ENCODE measurements around the gene OR4K2.

The OR4K2 gene

DNA sequence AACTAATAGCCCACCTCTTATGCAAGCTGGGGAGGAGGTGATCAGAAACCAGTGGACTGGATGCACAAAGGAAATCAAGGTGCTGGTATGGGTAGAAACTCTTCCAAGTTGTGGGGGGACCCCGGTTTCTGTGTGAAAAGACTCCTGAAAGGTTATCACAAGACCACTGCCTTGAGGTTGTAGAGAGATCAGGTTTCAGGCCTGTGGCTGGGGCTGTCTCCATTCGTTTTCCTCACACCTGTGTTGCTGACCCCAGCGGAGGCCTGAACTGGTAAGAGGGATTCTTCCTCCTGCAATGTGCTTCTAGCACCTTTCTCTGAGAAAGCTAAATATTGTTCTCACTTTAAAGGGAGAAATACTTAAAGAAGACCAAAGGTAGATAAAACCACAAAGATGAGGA is 36.2 kb downstream of the OR4K2 start:
- no peaks in the 10 kb centered on the region for H3K4me1 ChIP-seq (ENCODE audit: low read length)
- no peaks in the 10 kb centered on the region for H3K36me3 ChIP-seq (replicated peaks; ENCODE audit: low read depth, low read length)
- no peaks in the 10 kb centered on the region for H3K9me3 ChIP-seq (ENCODE audit: insufficient read depth, low read length)
- H2AFZ ChIP-seq (ENCODE audit: low read depth, low read length) = no peak overlapping the region
- H3K4me3 ChIP-seq (ENCODE audit: low read length) = no peak overlapping the region
- no peaks in the 10 kb centered on the region for H3K27me3 ChIP-seq (ENCODE audit: low read depth, low read length)
- no peak for TF ChIP-seq EZH2phosphoT487 (IDR thresholded peaks at IDR 0.05; ENCODE audit: low read depth)
- TF ChIP-seq, protein P1, sequence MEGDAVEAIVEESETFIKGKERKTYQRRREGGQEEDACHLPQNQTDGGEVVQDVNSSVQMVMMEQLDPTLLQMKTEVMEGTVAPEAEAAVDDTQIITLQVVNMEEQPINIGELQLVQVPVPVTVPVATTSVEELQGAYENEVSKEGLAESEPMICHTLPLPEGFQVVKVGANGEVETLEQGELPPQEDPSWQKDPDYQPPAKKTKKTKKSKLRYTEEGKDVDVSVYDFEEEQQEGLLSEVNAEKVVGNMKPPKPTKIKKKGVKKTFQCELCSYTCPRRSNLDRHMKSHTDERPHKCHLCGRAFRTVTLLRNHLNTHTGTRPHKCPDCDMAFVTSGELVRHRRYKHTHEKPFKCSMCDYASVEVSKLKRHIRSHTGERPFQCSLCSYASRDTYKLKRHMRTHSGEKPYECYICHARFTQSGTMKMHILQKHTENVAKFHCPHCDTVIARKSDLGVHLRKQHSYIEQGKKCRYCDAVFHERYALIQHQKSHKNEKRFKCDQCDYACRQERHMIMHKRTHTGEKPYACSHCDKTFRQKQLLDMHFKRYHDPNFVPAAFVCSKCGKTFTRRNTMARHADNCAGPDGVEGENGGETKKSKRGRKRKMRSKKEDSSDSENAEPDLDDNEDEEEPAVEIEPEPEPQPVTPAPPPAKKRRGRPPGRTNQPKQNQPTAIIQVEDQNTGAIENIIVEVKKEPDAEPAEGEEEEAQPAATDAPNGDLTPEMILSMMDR (IDR thresholded peaks at IDR 0.05; ENCODE audit: low read depth, low read length) = no peak
- no peaks in the 10 kb centered on the region for H3K79me2 ChIP-seq (ENCODE audit: low read length)
- no peaks in the 10 kb centered on the region for H4K20me1 ChIP-seq (ENCODE audit: insufficient read depth, low read length)
- H3K27ac ChIP-seq (ENCODE audit: low read length) = no peak overlapping the region
- no peak overlapping the region for H3K4me2 ChIP-seq (ENCODE audit: low read length)
- H3K9ac ChIP-seq (ENCODE audit: low read length) = no peak overlapping the region

DNA sequence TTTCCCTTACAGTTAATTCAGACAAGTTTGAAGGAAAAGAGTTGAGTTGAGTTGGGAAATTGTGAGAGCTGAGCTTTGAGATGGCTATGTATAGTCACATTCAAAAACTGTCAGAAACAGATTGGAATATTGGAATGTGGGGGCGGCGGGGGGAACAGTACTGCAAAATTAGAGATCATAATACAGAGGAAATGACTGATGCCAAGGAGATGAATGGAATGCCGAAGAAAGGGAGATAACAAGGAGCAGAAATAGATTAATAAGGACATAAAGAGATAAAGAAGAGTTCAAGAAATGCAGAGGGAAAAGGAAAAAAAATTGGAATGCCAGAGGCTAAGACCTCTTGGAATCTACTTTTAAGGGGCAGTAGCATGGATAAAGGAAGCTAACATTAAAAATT is 42.3 kb downstream of the OR4K2 start:
- TF ChIP-seq EZH2phosphoT487 (IDR thresholded peaks at IDR 0.05; ENCODE audit: low read depth) = no peak
- TF ChIP-seq, protein P1 (IDR thresholded peaks at IDR 0.05; ENCODE audit: low read depth, low read length) = no peak
- Histone ChIP-seq H3K36me3 (replicated peaks; ENCODE audit: low read depth, low read length) (no peaks in the 10 kb centered on the region), H3K9ac (ENCODE audit: low read length) (no peak overlapping the region), H3K4me2 (ENCODE audit: low read length) (no peak overlapping the region), H3K4me1 (ENCODE audit: low read length) (no peaks in the 10 kb centered on the region), H4K20me1 (ENCODE audit: insufficient read depth, low read length) (no peaks in the 10 kb centered on the region), H3K4me3 (ENCODE audit: low read length) (no peak overlapping the region), H3K79me2 (ENCODE audit: low read length) (no peaks in the 10 kb centered on the region), H3K27me3 (ENCODE audit: low read depth, low read length) (no peaks in the 10 kb centered on the region), H2AFZ (ENCODE audit: low read depth, low read length) (no peak overlapping the region), H3K9me3 (ENCODE audit: insufficient read depth, low read length) (no peaks in the 10 kb centered on the region), H3K27ac (ENCODE audit: low read length) (no peak overlapping the region)

DNA sequence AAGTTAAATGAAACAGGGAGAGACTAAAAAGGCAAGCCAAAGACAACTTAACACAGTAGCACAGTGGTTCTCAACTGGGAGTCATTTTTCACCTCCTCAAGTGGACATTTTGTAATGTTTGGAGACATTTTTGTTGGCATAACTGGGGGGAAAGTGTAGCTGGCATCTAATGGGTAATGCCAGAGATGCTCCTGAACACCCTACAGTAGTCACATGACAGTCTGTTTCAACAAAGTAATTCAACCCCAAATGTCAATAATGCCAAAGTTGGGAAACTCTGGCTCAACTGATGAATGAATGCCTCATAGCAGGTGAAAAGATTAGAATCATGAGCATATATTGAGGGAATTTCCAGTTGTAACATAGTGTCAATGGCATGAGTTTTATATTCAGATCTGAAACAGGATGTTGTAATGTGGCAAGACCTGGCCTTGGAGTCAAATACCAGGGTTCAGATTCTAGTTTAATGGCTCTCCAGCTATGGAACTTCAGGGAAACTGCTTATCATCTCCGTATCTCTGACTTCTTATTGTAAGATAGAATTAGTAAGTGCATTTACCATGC is 43.1 kb downstream of the OR4K2 start:
- Histone ChIP-seq H3K36me3 (replicated peaks; ENCODE audit: low read depth, low read length) (no peaks in the 10 kb centered on the region), H3K79me2 (ENCODE audit: low read length) (no peaks in the 10 kb centered on the region), H3K27me3 (ENCODE audit: low read depth, low read length) (no peaks in the 10 kb centered on the region), H4K20me1 (ENCODE audit: insufficient read depth, low read length) (no peaks in the 10 kb centered on the region), H2AFZ (ENCODE audit: low read depth, low read length) (no peak overlapping the region), H3K27ac (ENCODE audit: low read length) (no peak overlapping the region), H3K9me3 (ENCODE audit: insufficient read depth, low read length) (no peaks in the 10 kb centered on the region), H3K4me1 (ENCODE audit: low read length) (no peaks in the 10 kb centered on the region), H3K9ac (ENCODE audit: low read length) (no peak overlapping the region), H3K4me2 (ENCODE audit: low read length) (no peak overlapping the region), H3K4me3 (ENCODE audit: low read length) (no peak overlapping the region)
- TF ChIP-seq, protein P1 (IDR thresholded peaks at IDR 0.05; ENCODE audit: low read depth, low read length) = no peak
- TF ChIP-seq EZH2phosphoT487 (IDR thresholded peaks at IDR 0.05; ENCODE audit: low read depth) = no peak

DNA sequence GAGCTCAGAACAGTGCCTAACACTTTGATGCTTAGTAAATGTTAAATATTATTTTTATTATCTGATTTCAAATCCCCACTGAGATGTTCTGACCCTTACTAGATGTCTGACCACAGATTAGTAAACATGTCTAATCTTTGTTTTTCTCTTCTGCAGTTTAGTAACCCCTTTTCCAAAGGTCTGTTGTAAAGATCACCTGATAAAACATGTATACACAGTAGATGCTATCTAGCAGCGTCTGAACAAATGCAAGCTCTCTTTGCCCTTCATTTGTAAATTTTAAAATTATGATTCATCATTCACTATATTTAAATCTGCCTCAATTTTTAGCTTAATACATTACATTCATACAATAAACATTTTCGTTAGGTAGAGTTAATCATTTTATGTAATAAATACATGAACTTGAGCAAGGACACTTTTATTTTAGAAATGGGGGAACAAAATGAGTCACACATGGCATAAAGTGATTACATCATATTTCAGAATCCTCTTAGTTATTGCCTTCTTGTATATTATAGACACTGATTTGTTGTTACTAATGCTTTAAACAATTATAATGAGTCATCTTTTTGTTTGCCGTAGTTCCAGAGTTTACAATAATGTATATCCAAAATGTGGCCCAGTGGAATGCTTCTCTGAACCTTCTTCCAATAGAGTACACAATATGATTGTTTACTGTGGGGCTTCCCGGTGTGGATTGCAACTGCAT is 43.8 kb downstream of the OR4K2 start:
- H3K9me3 ChIP-seq (ENCODE audit: insufficient read depth, low read length) = no peaks in the 10 kb centered on the region

More for the DNA sequence above, 43.8 kb downstream of the OR4K2 start:
- Histone ChIP-seq H2AFZ (ENCODE audit: low read depth, low read length) (no peak overlapping the region), H3K27ac (ENCODE audit: low read length) (no peak overlapping the region), H4K20me1 (ENCODE audit: insufficient read depth, low read length) (no peaks in the 10 kb centered on the region), H3K4me2 (ENCODE audit: low read length) (no peak overlapping the region), H3K4me1 (ENCODE audit: low read length) (no peaks in the 10 kb centered on the region), H3K27me3 (ENCODE audit: low read depth, low read length) (no peaks in the 10 kb centered on the region), H3K36me3 (replicated peaks; ENCODE audit: low read depth, low read length) (no peaks in the 10 kb centered on the region), H3K9ac (ENCODE audit: low read length) (no peak overlapping the region), H3K79me2 (ENCODE audit: low read length) (no peaks in the 10 kb centered on the region), H3K4me3 (ENCODE audit: low read length) (no peak overlapping the region)
- TF ChIP-seq, protein P1 (IDR thresholded peaks at IDR 0.05; ENCODE audit: low read depth, low read length) = no peak
- no peak for TF ChIP-seq EZH2phosphoT487 (IDR thresholded peaks at IDR 0.05; ENCODE audit: low read depth)
